ENCODE results near the gene DMP1.

DMP1 gene

DNA sequence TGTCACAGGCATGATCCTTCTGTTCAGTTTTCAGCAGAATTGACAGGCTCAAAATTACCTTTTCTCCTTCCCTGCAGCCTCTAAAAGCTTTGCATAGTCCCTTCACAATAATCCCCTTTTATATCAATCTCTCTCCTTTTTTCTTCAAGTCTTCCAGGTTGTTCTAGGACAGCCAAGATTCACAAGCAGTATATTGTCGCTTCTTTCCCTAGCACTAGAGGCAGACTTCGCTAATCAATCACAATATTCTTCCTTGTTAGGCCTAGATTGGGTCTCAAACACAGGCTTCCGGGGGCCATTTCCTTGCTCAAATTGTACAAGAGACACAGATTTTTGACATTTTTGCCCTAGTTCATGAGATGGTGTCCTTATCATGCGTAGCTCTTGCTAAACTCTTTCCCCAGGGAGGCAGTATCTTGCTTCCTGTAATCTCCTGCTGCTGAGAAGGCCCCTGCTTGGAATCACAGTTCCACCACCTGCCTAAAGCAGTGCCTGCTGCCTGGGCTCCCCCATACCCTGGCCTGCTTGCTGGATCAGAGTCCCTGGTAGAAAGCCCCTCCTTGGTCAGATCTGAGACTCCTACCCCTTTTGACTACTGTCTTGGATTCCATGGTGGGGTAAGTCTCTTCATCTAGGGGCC lies 57.3 kb downstream of the DMP1 start:
- Mint-ChIP-seq H3K4me3 (no peak overlapping the region), H3K27ac (no peak overlapping the region), H3K36me3 (no peaks in the 10 kb centered on the region), H3K4me1 (no peaks in the 10 kb centered on the region), H3K9me3 (peaks cover 0 to 2% of the 10 kb centered on the region in 2 donors), H3K27me3 (peaks cover 0 to 10% of the 10 kb centered on the region in 2 donors)
- ATAC-seq (replicated peaks), result no peak
- no peak for DNase-seq

Data from stimulated activated naive B cell treated with anti-CD40 and anti-IgM and Interleukin-4, amounts not matched to agents 10 μg/mL and 1 μg/mL and 100 μg/mL, for 72 hours (primary cell).